Activated B cell treated with CpG ODN at 0.5 μM for 24 hours (primary cell): ENCODE measurements around the gene C16orf74. TPM values are rescaled to one million over a fixed set of nuclear protein-coding genes. Genes with fewer than 3 reads are reported as not detected.

ENCODE experiments used
- ATAC-seq: fragments of 200-7000 bp; cut with Tn5 transposase; one replicate; pipeline ENCODE4 v1.10.0; 2021; ENCODE audit warnings: low read depth, mild to moderate bottlenecking, moderate library complexity
- CTCF ChIA-PET: fragments of 350-600 bp; sonication (Branson Sonifier 250); formaldehyde crosslinking; loops from one replicate; lab custom pipeline; 2021; ENCODE audit warnings: antibody characterized with exemption; lab: Charles Lee
- POLR2A ChIA-PET: fragments of 350-600 bp; sonication (Branson Sonifier 250); formaldehyde crosslinking; loops from one replicate; lab custom pipeline; 2021; ENCODE audit warnings: antibody characterized with exemption; lab: Charles Lee
- DNase-seq: peaks from one replicate; pipeline ENCODE4 v3.0.0; 2022
- H3K27ac Mint-ChIP-seq: one replicate; pipeline ENCODE4 v1.8.0; 2020; ENCODE audit warnings: mixed read lengths
- H3K27me3 Mint-ChIP-seq: one replicate; pipeline ENCODE4 v1.8.0; 2021; ENCODE audit warnings: mixed read lengths
- H3K36me3 Mint-ChIP-seq: one replicate; pipeline ENCODE4 v1.8.0; 2021; ENCODE audit warnings: low read depth, mixed read lengths
- H3K4me1 Mint-ChIP-seq: one replicate; pipeline ENCODE4 v1.8.0; 2021; ENCODE audit warnings: mixed read lengths
- H3K4me3 Mint-ChIP-seq: one replicate; pipeline ENCODE4 v1.8.0; 2020; ENCODE audit warnings: mild to moderate bottlenecking, mixed read lengths
- H3K9me3 Mint-ChIP-seq: one replicate; pipeline ENCODE4 v1.8.0; 2020; ENCODE audit warnings: mixed read lengths
- CTCF ChIP-seq: fragments of 200-600 bp; IDR thresholded peaks from one replicate; pipeline ENCODE4 v1.8.0; 2022; ENCODE audit warnings: antibody characterized with exemption, mild to moderate bottlenecking
- intact Hi-C: fragments of 100-400 bp; cut with micrococcal nuclease; formaldehyde crosslinking; loops from one replicate; pipeline ENCODE4 v1.15.1; 2024
- total RNA-seq: library from RNA; stranded (reverse); gene quantifications from 2 replicates; pipeline ENCODE4 v1.2.3, GENCODE V29; 2022

The C16orf74 gene
- total RNA-seq, 1 donor from 2014 or later = 18.3 TPM

GRCh38 chr16:85750146-85750826 is 610 bp downstream of the C16orf74 start:
- H3K9me3 Mint-ChIP-seq = no peaks in the 10 kb centered on the region
- POLR2A ChIA-PET = interaction anchor here (0.5 to 2.1 kb wide), 6 partner anchors 9 to 142 kb away, joined by 3 to 15 read pairs (median 4); no protein-coding TSS in a partner anchor
- CTCF ChIA-PET = interaction anchor here (1.1 to 1.5 kb wide), 2 partner anchors 13 to 31 kb away, joined by 4 to 6 read pairs; no protein-coding TSS in a partner anchor

GRCh38 chr16:85749771-85750145 is 1.1 kb downstream of the C16orf74 start:
- DNase-seq (no peak), ATAC-seq (no peak)
- no peaks in the 10 kb centered on the region for H3K27me3 Mint-ChIP-seq
- ChIA-PET CTCF (interaction anchor here (1.1 to 2.0 kb wide), 3 partner anchors 12 to 32 kb away, joined by 4 to 6 read pairs (median 5); no protein-coding TSS in a partner anchor), POLR2A (interaction anchor here (0.5 to 2.1 kb wide), 5 partner anchors 10 to 143 kb away, joined by 3 to 15 read pairs (median 5); no protein-coding TSS in a partner anchor)
- intact Hi-C loops = loop anchor here (1.0 to 10.0 kb wide), 5 partner anchors 10 to 1745 kb away; partner anchors contain the start of genes FBXO31, KIAA0513 and ZCCHC14
- peak overlapping the region; percentile 91 for H3K27ac Mint-ChIP-seq
- H3K9me3 Mint-ChIP-seq = no peaks in the 10 kb centered on the region
- H3K4me1 Mint-ChIP-seq = peaks cover 71% of the 10 kb centered on the region
- H3K4me3 Mint-ChIP-seq = peak overlapping the region; percentile 94
- peaks cover 6% of the 10 kb centered on the region for H3K36me3 Mint-ChIP-seq
- no peak for TF ChIP-seq CTCF

More at GRCh38 chr16:85750146-85750826, 610 bp downstream of the C16orf74 start:
- Mint-ChIP-seq H3K4me3 (peak overlapping the region; percentile 94), H3K27ac (peak overlapping the region; percentile 91), H3K27me3 (no peaks in the 10 kb centered on the region), H3K36me3 (peaks cover 6% of the 10 kb centered on the region), H3K4me1 (peaks cover 76% of the 10 kb centered on the region)
- TF ChIP-seq CTCF = no peak
- intact Hi-C loops = loop anchor here (1.0 to 10.0 kb wide), 5 partner anchors 9 to 1745 kb away; partner anchors contain the start of genes FBXO31, KIAA0513 and ZCCHC14
- DNase-seq (peak; percentile 68), ATAC-seq (peak; percentile 35)

GRCh38 chr16:85746460-85747215 is 4.3 kb downstream of the C16orf74 start:
- no peak for TF ChIP-seq CTCF
- Mint-ChIP-seq H3K36me3 (peaks cover 17% of the 10 kb centered on the region), H3K4me3 (peak overlapping the region; percentile 62), H3K27me3 (no peaks in the 10 kb centered on the region), H3K4me1 (peaks cover 39% of the 10 kb centered on the region), H3K27ac (peak overlapping the region; percentile 50), H3K9me3 (no peaks in the 10 kb centered on the region)
- DNase-seq = no peak
- intact Hi-C loops = no loop called here
- ChIA-PET CTCF (interaction anchor here (0.9 to 1.5 kb wide), 3 partner anchors 15 to 28 kb away, joined by 3 to 5 read pairs (median 4); no protein-coding TSS in a partner anchor), POLR2A (interaction anchor here (0.6 to 3.5 kb wide), 5 partner anchors 10 to 133 kb away, joined by 5 to 23 read pairs (median 7); no protein-coding TSS in a partner anchor)
- ATAC-seq = no peak

- intact Hi-C loops = no loop called here
- Mint-ChIP-seq H3K4me1 (peaks cover 31% of the 10 kb centered on the region), H3K27me3 (no peaks in the 10 kb centered on the region), H3K36me3 (peaks cover 36% of the 10 kb centered on the region), H3K9me3 (no peaks in the 10 kb centered on the region), H3K4me3 (no peak overlapping the region), H3K27ac (no peak overlapping the region)
- no peak for DNase-seq
- ChIA-PET CTCF (no interaction called here), POLR2A (interaction anchor here (0.6 kb wide), 2 partner anchors 25 to 317 kb away, joined by 4 to 5 read pairs; no protein-coding TSS in a partner anchor)
- TF ChIP-seq CTCF = no peak
- ATAC-seq = no peak
Observed at GRCh38 chr16:85738923-85739715, 11.8 kb downstream of the C16orf74 start.
